ENCODE data around the gene XPO4. TPM values are rescaled to one million over a fixed set of nuclear protein-coding genes. Genes with fewer than 3 reads are reported as not detected.

XPO4 gene
- total and polyA plus RNA-seq, 2 donors (not counting 3 experiments of a cell fraction or from before 2014, with no cell fraction given): 6.0 to 22.5 TPM

DNA sequence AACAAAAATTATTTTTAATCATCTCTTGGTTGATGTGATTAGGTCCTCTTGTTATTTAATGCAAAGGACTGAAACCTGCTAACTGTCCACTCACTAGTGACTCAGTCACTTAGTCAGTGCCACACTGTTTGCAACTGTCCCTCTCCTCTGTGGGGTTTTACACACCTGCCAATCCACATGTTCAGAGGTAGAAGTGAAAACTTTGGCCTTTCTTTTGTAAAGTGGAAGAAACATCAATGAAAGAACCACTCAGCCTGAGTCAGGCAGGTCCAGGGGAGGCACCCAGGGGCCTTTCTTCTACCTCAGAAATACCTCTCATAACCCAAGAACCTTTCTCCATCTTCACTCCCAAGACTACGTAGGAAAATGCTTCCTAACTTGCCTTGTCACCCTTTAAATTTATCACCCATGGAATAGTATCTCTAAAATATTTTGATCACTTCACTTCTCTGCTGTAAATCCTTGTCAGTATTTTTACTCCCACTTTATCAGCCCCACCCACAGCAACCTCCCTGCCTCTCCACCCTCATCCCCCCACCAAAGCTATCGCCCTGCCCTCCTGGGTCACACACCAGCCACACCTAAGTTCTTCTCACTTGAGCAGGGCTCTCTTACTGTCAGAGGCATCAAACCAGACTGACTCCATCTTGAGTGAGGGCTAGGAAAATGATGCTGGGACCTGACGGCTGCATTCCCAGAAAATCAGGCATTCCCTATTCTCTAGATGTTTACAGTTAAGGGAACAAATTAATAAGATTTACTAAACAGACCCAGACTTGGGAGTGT is 99.2 kb downstream of the XPO4 start:
- no peaks in the 10 kb centered on the region for H4K20me1 ChIP-seq (replicated peaks; ENCODE audit: control insufficient read depth, extremely low read depth, insufficient read depth, low read length)
- no peak overlapping the region for H2AFZ ChIP-seq (ENCODE audit: low read depth, low read length)
- H3K9ac ChIP-seq (replicated peaks; ENCODE audit: extremely low read depth, insufficient read depth, low read length): no peak overlapping the region
- no peak overlapping the region for H3K4me2 ChIP-seq (ENCODE audit: insufficient read depth, low read length)
- BruUV-seq (replicated peaks): no TSS peak
- no peaks in the 10 kb centered on the region for H3K9me1 ChIP-seq (replicated peaks; ENCODE audit: control insufficient read depth, extremely low read depth, insufficient read depth, low read length)
- H3K36me3 ChIP-seq (ENCODE audit: control insufficient read depth in 2 of 2, extremely low read depth in 1 of 2, insufficient read depth in 2 of 2, low read length in 2 of 2): peaks cover 0 to 6% of the 10 kb centered on the region in 2 experiments
- no peak for TF ChIP-seq MYC (IDR thresholded peaks at IDR 0.05; ENCODE audit: low read depth, low read length)
- TF ChIP-seq FOS (IDR thresholded peaks at IDR 0.05; ENCODE audit: borderline replicate concordance, insufficient read depth, low read length): peak; percentile 32
- TF ChIP-seq GATA2 (IDR thresholded peaks at IDR 0.05; ENCODE audit: insufficient read depth, insufficient read length, low read depth, low read length): no peak
- TF ChIP-seq JUN (IDR thresholded peaks at IDR 0.05; ENCODE audit: borderline replicate concordance, insufficient read depth, insufficient read length, low read depth): no peak
- no peak for TF ChIP-seq MAX (IDR thresholded peaks at IDR 0.05; ENCODE audit: insufficient read depth, insufficient read length)
- no peak for TF ChIP-seq POLR2A (IDR thresholded peaks at IDR 0.05; ENCODE audit: low read depth, low read length)
- TF ChIP-seq EZH2 (IDR thresholded peaks at IDR 0.05; ENCODE audit: borderline replicate concordance, low read depth, low read length, severe bottlenecking): no peak
- H3K9me3 ChIP-seq (replicated peaks; ENCODE audit: control insufficient read depth, insufficient read depth, low read length): no peaks in the 10 kb centered on the region
- H3K4me1 ChIP-seq (ENCODE audit: control insufficient read depth, extremely low read depth, insufficient read depth, low read length): peaks cover 30% of the 10 kb centered on the region
- intact Hi-C loops (cut with micrococcal nuclease): no loop called here
- H3K4me3 ChIP-seq (replicated peaks in 1 of 3; ENCODE audit: insufficient read depth in 1 of 3, low read depth in 1 of 3, low read length in 3 of 3): no peak overlapping the region
- CTCF ChIA-PET: no interaction called here
- no peak overlapping the region for H3K27ac ChIP-seq (ENCODE audit: insufficient read depth, low read depth, low read length)
- POLR2A ChIA-PET: no interaction called here
- DNase-seq (ENCODE audit: low read depth, low spot score) (no peak), FAIRE-seq (no peak)
- dilution Hi-C loops (cut with MboI; ENCODE audit: extremely low pct_ligation_motif_present, low sequenced_read_pairs): no loop called here
- H3K27me3 ChIP-seq (ENCODE audit: control insufficient read depth in 2 of 2, insufficient read depth in 2 of 2, low read length in 2 of 2): no peaks in the 10 kb centered on the region
- no peaks in the 10 kb centered on the region for H3K79me2 ChIP-seq (ENCODE audit: control insufficient read depth, insufficient read depth, low read length)

- Histone ChIP-seq H3K9ac (replicated peaks; ENCODE audit: extremely low read depth, insufficient read depth, low read length) (no peak overlapping the region), H3K36me3 (ENCODE audit: control insufficient read depth in 2 of 2, extremely low read depth in 1 of 2, insufficient read depth in 2 of 2, low read length in 2 of 2) (no peaks in the 10 kb centered on the region), H3K4me2 (ENCODE audit: insufficient read depth, low read length) (peak overlapping the region; percentile 47), H3K27me3 (ENCODE audit: control insufficient read depth in 2 of 2, insufficient read depth in 2 of 2, low read length in 2 of 2) (no peaks in the 10 kb centered on the region), H3K9me1 (replicated peaks; ENCODE audit: control insufficient read depth, extremely low read depth, insufficient read depth, low read length) (no peaks in the 10 kb centered on the region), H2AFZ (ENCODE audit: low read depth, low read length) (no peak overlapping the region), H3K27ac (ENCODE audit: insufficient read depth, low read depth, low read length) (peak overlapping the region; percentile 58), H3K4me3 (replicated peaks in 1 of 3; ENCODE audit: insufficient read depth in 1 of 3, low read depth in 1 of 3, low read length in 3 of 3) (no peak overlapping the region), H3K79me2 (ENCODE audit: control insufficient read depth, insufficient read depth, low read length) (no peaks in the 10 kb centered on the region), H4K20me1 (replicated peaks; ENCODE audit: control insufficient read depth, extremely low read depth, insufficient read depth, low read length) (no peaks in the 10 kb centered on the region), H3K4me1 (ENCODE audit: control insufficient read depth, extremely low read depth, insufficient read depth, low read length) (peaks cover 47% of the 10 kb centered on the region), H3K9me3 (replicated peaks; ENCODE audit: control insufficient read depth, insufficient read depth, low read length) (no peaks in the 10 kb centered on the region)
- CTCF ChIA-PET: no interaction called here
- DNase-seq (ENCODE audit: low read depth, low spot score): peak; percentile 58
- peak; percentile 40 for TF ChIP-seq JUN (IDR thresholded peaks at IDR 0.05; ENCODE audit: borderline replicate concordance, insufficient read depth, insufficient read length, low read depth)
- TF ChIP-seq FOS (IDR thresholded peaks at IDR 0.05; ENCODE audit: borderline replicate concordance, insufficient read depth, low read length): peak; percentile 63
- TF ChIP-seq GATA2 (IDR thresholded peaks at IDR 0.05; ENCODE audit: insufficient read depth, insufficient read length, low read depth, low read length): peak; percentile 86
- no peak for TF ChIP-seq EZH2 (IDR thresholded peaks at IDR 0.05; ENCODE audit: borderline replicate concordance, low read depth, low read length, severe bottlenecking)
- TF ChIP-seq POLR2AphosphoS5 (IDR thresholded peaks at IDR 0.05; ENCODE audit: insufficient read depth, low read depth, low read length): peak; percentile 61
- intact Hi-C loops (cut with micrococcal nuclease) (loop anchor here (1.0 kb wide), 1 partner anchor 13 kb away; no protein-coding TSS in a partner anchor), dilution Hi-C loops (cut with MboI; ENCODE audit: extremely low pct_ligation_motif_present, low sequenced_read_pairs) (no loop called here)
- peak; percentile 79 for FAIRE-seq
- no TSS peak for BruUV-seq (replicated peaks)
- POLR2A ChIA-PET: no interaction called here
Measured at GRCh38 chr13:20801707-20802106, 100.8 kb downstream of the XPO4 start.

Measured in endothelial cell of umbilical vein (primary cell).